Mammary epithelial cell (primary cell): ENCODE measurements around the gene CREG2.
"Not testable (repeated sequence)": the region's sequence is repeated elsewhere in the genome, so short reads cannot be mapped to it uniquely, and the experiment has no call there.

ENCODE experiments used
- CTCF ChIP-seq, 2 donors: IDR thresholded peaks in 1 of 2; conservative IDR thresholded peaks in 1 of 2; 2 replicates each; pipeline ENCODE4 v1.5.1; 2011 to 2012; ENCODE audit warnings: inconsistent platforms in 2 of 2, low read length in 2 of 2, mild to moderate bottlenecking in 2 of 2, control low read depth in 1 of 2, low read depth in 1 of 2; ENCODE audit not compliant: insufficient read depth in 1 of 2; ENCODE audit errors: extremely low read depth in 1 of 2
- EZH2 ChIP-seq: IDR thresholded peaks from 2 replicates; pipeline ENCODE4 v1.6.1; 2012; ENCODE audit warnings: low read length, inconsistent platforms, borderline replicate concordance

GRCh38 chr2:101352631-101353030 lies 34.7 kb downstream of the CREG2 start:
- not testable (repeated sequence) for TF ChIP-seq CTCF (conservative IDR thresholded peaks at IDR 0.05 in 1 of 2, IDR thresholded peaks at IDR 0.05 in 1 of 2; ENCODE audit: extremely low read depth in 1 of 2, insufficient read depth in 1 of 2, low read depth in 1 of 2, low read length in 2 of 2); EZH2
